Transverse colon (tissue), 4 donors: Measurements from ENCODE around the gene MGLL. TPM values are rescaled to one million over a fixed set of nuclear protein-coding genes. Genes with fewer than 3 reads are reported as not detected.
"Not testable (repeated sequence)": the region's sequence is repeated elsewhere in the genome, so short reads cannot be mapped to it uniquely, and the experiment has no call there.

ENCODE experiments used
- DNase-seq: peaks from one replicate; pipeline ENCODE4 v3.0.0-alpha.2; 2019
- H3K27ac ChIP-seq, 4 donors: fragments of 200-600 bp; sonication (generic); 2 replicates each; pipeline ENCODE4 v1.5.1; 2016 to 2018; ENCODE audit warnings: inconsistent platforms in 4 of 4
- H3K27me3 ChIP-seq: fragments of 200-600 bp; sonication (generic); 2 replicates; pipeline ENCODE4 v1.5.1; 2017; ENCODE audit warnings: inconsistent platforms
- H3K36me3 ChIP-seq, 4 donors: fragments of 200-600 bp; sonication (generic); 2 replicates each; pipeline ENCODE4 v1.5.1; 2017 to 2019; ENCODE audit warnings: inconsistent platforms in 4 of 4
- H3K4me1 ChIP-seq, 4 donors: fragments of 200-600 bp; sonication (generic); 2 replicates each; pipeline ENCODE4 v1.5.1; 2017 to 2020; ENCODE audit warnings: inconsistent platforms in 4 of 4
- H3K4me3 ChIP-seq, 4 donors: fragments of 200-600 bp; sonication (generic); 1 replicate in 1 of 4; 2 replicates in 3 of 4; pipeline versions ENCODE4 v1.5.1 to v1.6.1; 2017 to 2019; ENCODE audit warnings: inconsistent platforms in 4 of 4
- H3K9me3 ChIP-seq, 2 donors: fragments of 200-600 bp; sonication (generic); 2 replicates each; pipeline ENCODE4 v1.5.1; 2017 to 2019; ENCODE audit warnings: inconsistent platforms in 2 of 2
- CTCF ChIP-seq, 5 experiments: fragments of 200-600 bp in 3 of 5; fragments of 450-650 bp in 2 of 5; sonication (generic) in 3 of 5; IDR thresholded peaks; 1 replicate in 2 of 5; 2 replicates in 3 of 5; pipeline ENCODE4 v1.5.1; 2016 to 2017; ENCODE audit warnings: antibody characterized with exemption in 5 of 5, inconsistent platforms in 3 of 5, mild to moderate bottlenecking in 2 of 5, moderate library complexity in 1 of 5
- EP300 ChIP-seq: sonication (generic); formaldehyde crosslinking; IDR thresholded peaks from one replicate; pipeline ENCODE4 v1.6.1; 2017; ENCODE audit warnings: antibody characterized with exemption, low read depth
- POLR2A ChIP-seq: fragments of 450-650 bp; IDR thresholded peaks from one replicate; pipeline ENCODE4 v1.6.1; 2016; ENCODE audit warnings: antibody characterized with exemption, mild to moderate bottlenecking, moderate library complexity
- POLR2AphosphoS5 ChIP-seq, 3 donors: sonication (generic); formaldehyde crosslinking; IDR thresholded peaks; one replicate each; pipeline ENCODE4 v1.6.1; 2016; ENCODE audit warnings: antibody characterized with exemption in 3 of 3
- WGBS, 2 donors: methylation state at CpG; one replicate each; pipeline ENCODE4 v1.1.5; 2018; ENCODE audit warnings: low coverage in 1 of 2; 5-methylcytosine and 5-hydroxymethylcytosine counted together
- in situ Hi-C, 4 donors: fragments of 200-750 bp; cut with MboI; loops; one replicate each; pipeline versions ENCODE4 v1.15.0 to v1.15.1; 2017; ENCODE audit warnings: low sequenced_read_pairs in 3 of 4, low pct_ligation_motif_present in 1 of 4, low pct_unique_long_range_greater_than_20kb in 1 of 4
- intact Hi-C: fragments of 100-400 bp; cut with DNase I; formaldehyde crosslinking; loops from one replicate; pipeline ENCODE4 v1.15.1; 2023; ENCODE audit warnings: low total_unique reads
- total RNA-seq, 4 donors: library from RNA; depleted of rRNA; stranded (reverse); fragments of >200 nt; gene quantifications; one replicate each; pipeline ENCODE4 v1.1.0, GENCODE V29; 2016

The MGLL gene
- total RNA-seq, 4 donors from 2014 or later: 150 to 329 (median 294) TPM

- intact Hi-C loops (no loop called here), in situ Hi-C loops (loop anchor here in 1 of 4 donors (25.0 kb wide), 1 partner anchor 151 kb away; no protein-coding TSS in a partner anchor)
- DNase-seq: no peak
- no peaks in the 10 kb centered on the region for H3K36me3 ChIP-seq
- no peak overlapping the region for H3K4me3 ChIP-seq
- no peaks in the 10 kb centered on the region for H3K27me3 ChIP-seq
- H3K27ac ChIP-seq: no peak overlapping the region
- no peak for TF ChIP-seq POLR2AphosphoS5 (IDR thresholded peaks at IDR 0.05)
- no peak for TF ChIP-seq EP300
- TF ChIP-seq CTCF (IDR thresholded peaks at IDR 0.05): no peak
- TF ChIP-seq POLR2A: no peak
- H3K4me1 ChIP-seq: peaks cover 6 to 13% (median 9%) of the 10 kb centered on the region in 4 donors
- no peaks in the 10 kb centered on the region for H3K9me3 ChIP-seq
Measured at GRCh38 chr3:127686512-127686894, 135.8 kb downstream of the MGLL start.

GRCh38 chr3:127685708-127686511, 136.4 kb downstream of the MGLL start:
- no peaks in the 10 kb centered on the region for H3K36me3 ChIP-seq
- TF ChIP-seq EP300: no peak
- no peak for TF ChIP-seq CTCF (IDR thresholded peaks at IDR 0.05)
- no peak for TF ChIP-seq POLR2A
- TF ChIP-seq POLR2AphosphoS5 (IDR thresholded peaks at IDR 0.05): no peak
- no peak for DNase-seq
- H3K4me1 ChIP-seq: peaks cover 6 to 13% (median 9%) of the 10 kb centered on the region in 4 donors
- in situ Hi-C loops (loop anchor here in 1 of 4 donors (25.0 kb wide), 1 partner anchor 151 kb away; no protein-coding TSS in a partner anchor), intact Hi-C loops (no loop called here)
- H3K4me3 ChIP-seq: no peak overlapping the region
- no peak overlapping the region for H3K27ac ChIP-seq
- WGBS, 2 donors: 79 to 100% methylated on average over 3 to 4 of the region's 4 CpGs
- H3K9me3 ChIP-seq: no peaks in the 10 kb centered on the region
- H3K27me3 ChIP-seq: no peaks in the 10 kb centered on the region

GRCh38 chr3:127684871-127685707, 137.2 kb downstream of the MGLL start:
- in situ Hi-C loops (loop anchor here in 1 of 4 donors (25.0 kb wide), 1 partner anchor 152 kb away; no protein-coding TSS in a partner anchor), intact Hi-C loops (no loop called here)
- Histone ChIP-seq H3K27ac (no peak overlapping the region), H3K36me3 (no peaks in the 10 kb centered on the region), H3K4me3 (no peak overlapping the region), H3K27me3 (no peaks in the 10 kb centered on the region), H3K9me3 (no peaks in the 10 kb centered on the region), H3K4me1 (peaks cover 0 to 8% (median 2%) of the 10 kb centered on the region in 4 donors)
- DNase-seq: no peak
- TF ChIP-seq CTCF (IDR thresholded peaks at IDR 0.05): no peak
- TF ChIP-seq EP300: no peak
- TF ChIP-seq POLR2AphosphoS5 (IDR thresholded peaks at IDR 0.05): no peak
- TF ChIP-seq POLR2A: no peak
- WGBS, 2 donors: 8 to 69% methylated on average over 2 to 22 of the region's 22 CpGs

GRCh38 chr3:127682561-127682960, 139.8 kb downstream of the MGLL start:
- no peak for TF ChIP-seq EP300
- no peak for TF ChIP-seq CTCF (IDR thresholded peaks at IDR 0.05)
- no peak for TF ChIP-seq POLR2AphosphoS5 (IDR thresholded peaks at IDR 0.05)
- no peak for TF ChIP-seq POLR2A
- no peak for DNase-seq

GRCh38 chr3:127682175-127682554, 140.2 kb downstream of the MGLL start:
- H3K27me3 ChIP-seq, H3K9me3 ChIP-seq, H3K27ac ChIP-seq, H3K36me3 ChIP-seq, DNase-seq, H3K4me3 ChIP-seq, intact Hi-C loops, H3K4me1 ChIP-seq: not testable (repeated sequence)
- WGBS, 2 donors: 82 to 95% methylated on average over 3 to 6 of the region's 6 CpGs
- in situ Hi-C loops: loop anchor here in 1 of 4 donors (25.0 kb wide), 1 partner anchor 155 kb away; no protein-coding TSS in a partner anchor

More at GRCh38 chr3:127682561-127682960, 139.8 kb downstream of the MGLL start:
- Histone ChIP-seq H3K4me1 (no peaks in the 10 kb centered on the region), H3K4me3 (no peak overlapping the region), H3K9me3 (no peaks in the 10 kb centered on the region), H3K36me3 (no peaks in the 10 kb centered on the region), H3K27me3 (no peaks in the 10 kb centered on the region), H3K27ac (no peak overlapping the region)
- in situ Hi-C loops: loop anchor here in 1 of 4 donors (25.0 kb wide), 1 partner anchor 155 kb away; no protein-coding TSS in a partner anchor
- intact Hi-C loops: no loop called here
- 96% methylated on average over 8 of the region's 8 CpGs; no CpG with 5 or more reads in 1 of the 2 donors for WGBS, 2 donors
